K562 (cell line): ENCODE measurements around the gene RNF13. TPM values are rescaled to one million over a fixed set of nuclear protein-coding genes. Genes with fewer than 3 reads are reported as not detected.

Experiments
- CHD4 ChIP-seq: fragments of 200-600 bp; sonication (generic); IDR thresholded peaks from 3 replicates; pipeline ENCODE4 v1.6.1; 2012; ENCODE audit warnings: low read depth, mild to moderate bottlenecking, mixed read lengths, low read length, inconsistent platforms; ENCODE audit not compliant: insufficient read depth, insufficient replicate concordance, poor library complexity, severe bottlenecking
- GATA2 ChIP-seq: sonication (generic); formaldehyde crosslinking; IDR thresholded peaks from 2 replicates; pipeline ENCODE4 v1.4.0; 2020; ENCODE audit warnings: mild to moderate bottlenecking, missing genetic modification reagents
- HMGN3 ChIP-seq: IDR thresholded peaks from 2 replicates; pipeline ENCODE4 v1.6.1; 2011; ENCODE audit warnings: borderline replicate concordance, low read depth, mild to moderate bottlenecking, mixed read lengths, low read length; ENCODE audit not compliant: insufficient read length; ENCODE audit errors: extremely low read depth
- KAT2B ChIP-seq: IDR thresholded peaks from one replicate; pipeline ENCODE4 v1.6.1; 2012; ENCODE audit warnings: low read depth, mild to moderate bottlenecking, control low read depth, inconsistent platforms, low read length, moderate library complexity
- OTX1 ChIP-seq: fragments of 450-650 bp; formaldehyde crosslinking; IDR thresholded peaks from 2 replicates; pipeline ENCODE4 v1.4.0; 2022; ENCODE audit warnings: mild to moderate bottlenecking
- SREBF2 ChIP-seq: sonication (generic); formaldehyde crosslinking; IDR thresholded peaks from 2 replicates; pipeline ENCODE4 v1.4.0; 2020; ENCODE audit warnings: mild to moderate bottlenecking, missing genetic modification reagents
- ZNF431 ChIP-seq: sonication (generic); formaldehyde crosslinking; IDR thresholded peaks from 2 replicates; pipeline ENCODE4 v1.8.0; 2022; ENCODE audit warnings: mild to moderate bottlenecking, missing genetic modification reagents
- polyA plus RNA-seq, 8 experiments: library from polyadenylated mRNA; depleted of rRNA in 4 of 8; stranded (reverse) in 5 of 8; unstranded in 3 of 8; fragments of >200 nt; fragmentation: Nextera tagmentation in 2 of 8; fragmentation: Illumina TruSeq in 1 of 8; extraction: Ambion mirVana in 2 of 8; extraction: Trizol in 1 of 8; gene quantifications; 2 replicates each; pipeline versions ENCODE4 v1.2.1 to v1.2.3, GENCODE V29; 2011 to 2014; ENCODE audit warnings: inconsistent platforms in 1 of 8, missing spikeins in 1 of 8
- total RNA-seq, 7 experiments: library from RNA; depleted of rRNA in 6 of 7; stranded (reverse); fragments of >200 nt in 6 of 7; fragmentation: Illumina TruSeq in 2 of 7; extraction: Trizol in 2 of 7; gene quantifications; 2 replicates each; pipeline versions ENCODE4 v1.2.1 to v1.2.3, GENCODE V29; 2011 to 2021; ENCODE audit warnings: low replicate concordance in 1 of 7
- TF ChIP-seq, protein P1 (sequence below): sonication (generic); formaldehyde crosslinking; IDR thresholded peaks from 2 replicates; pipeline ENCODE4 v1.8.1; 2023; ENCODE audit warnings: missing genetic modification reagents, mild to moderate bottlenecking, borderline replicate concordance
- TF ChIP-seq, protein P2 (sequence below): fragments of 250-450 bp; sonication (Bioruptor Pico); IDR thresholded peaks from 2 replicates; pipeline ENCODE4 v1.5.0; 2021
- TF ChIP-seq, protein P3 (sequence below): fragments of 150-350 bp; conservative IDR thresholded peaks from 2 replicates; pipeline ENCODE4 v1.6.1; 2014; ENCODE audit warnings: low read length
- TF ChIP-seq, protein P4 (sequence below): IDR thresholded peaks from 2 replicates; pipeline ENCODE4 v1.6.1; 2016; ENCODE audit warnings: missing genetic modification characterization, missing compliant biosample characterization
- TF ChIP-seq, protein P5 (sequence below): sonication (generic); formaldehyde crosslinking; IDR thresholded peaks from 2 replicates; pipeline ENCODE4 v1.8.1; 2023; ENCODE audit warnings: mild to moderate bottlenecking, missing genetic modification reagents

RNF13 gene
- total and polyA plus RNA-seq, 9 of the 15 experiments (the other 6 are each of a cell fraction or from before 2014, with no cell fraction given) = 12.7 to 35.8 (median 18.9) TPM

DNA sequence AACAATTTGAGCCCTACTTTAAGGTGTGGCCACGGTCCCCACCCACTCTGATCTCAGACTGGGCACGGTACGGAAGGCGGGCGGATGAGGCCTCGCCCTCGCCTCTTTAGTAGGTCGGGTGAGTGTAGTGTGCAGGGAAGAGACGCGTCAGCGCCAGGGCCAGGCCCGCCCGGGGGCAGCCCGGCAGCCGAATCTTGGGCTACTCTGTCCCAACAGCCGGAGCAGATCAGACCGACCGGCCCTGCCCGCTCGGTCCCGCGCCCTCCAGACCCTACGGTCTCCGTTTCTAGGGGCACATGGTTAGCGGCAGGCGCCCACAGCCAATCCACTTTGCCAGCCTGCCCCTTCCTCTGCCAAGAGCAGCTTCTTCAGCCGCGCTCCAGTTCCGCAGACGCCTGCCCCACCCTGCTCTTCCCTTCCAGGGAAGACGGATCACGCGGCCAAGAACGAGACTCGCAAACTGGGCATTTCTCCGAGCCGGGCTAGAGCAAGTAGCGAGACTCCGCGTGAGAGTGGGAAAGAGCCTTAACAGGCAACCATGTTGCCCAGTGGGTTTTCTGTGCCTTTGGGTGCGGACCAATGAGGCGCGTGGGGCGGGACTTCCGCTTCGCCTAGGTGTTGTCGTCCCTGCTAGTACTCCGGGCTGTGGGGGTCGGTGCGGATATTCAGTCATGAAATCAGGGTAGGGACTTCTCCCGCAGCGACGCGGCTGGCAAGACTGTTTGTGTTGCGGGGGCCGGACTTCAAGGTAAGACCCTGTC, at the start of gene RNF13 (continued):
- TF ChIP-seq, protein P1, sequence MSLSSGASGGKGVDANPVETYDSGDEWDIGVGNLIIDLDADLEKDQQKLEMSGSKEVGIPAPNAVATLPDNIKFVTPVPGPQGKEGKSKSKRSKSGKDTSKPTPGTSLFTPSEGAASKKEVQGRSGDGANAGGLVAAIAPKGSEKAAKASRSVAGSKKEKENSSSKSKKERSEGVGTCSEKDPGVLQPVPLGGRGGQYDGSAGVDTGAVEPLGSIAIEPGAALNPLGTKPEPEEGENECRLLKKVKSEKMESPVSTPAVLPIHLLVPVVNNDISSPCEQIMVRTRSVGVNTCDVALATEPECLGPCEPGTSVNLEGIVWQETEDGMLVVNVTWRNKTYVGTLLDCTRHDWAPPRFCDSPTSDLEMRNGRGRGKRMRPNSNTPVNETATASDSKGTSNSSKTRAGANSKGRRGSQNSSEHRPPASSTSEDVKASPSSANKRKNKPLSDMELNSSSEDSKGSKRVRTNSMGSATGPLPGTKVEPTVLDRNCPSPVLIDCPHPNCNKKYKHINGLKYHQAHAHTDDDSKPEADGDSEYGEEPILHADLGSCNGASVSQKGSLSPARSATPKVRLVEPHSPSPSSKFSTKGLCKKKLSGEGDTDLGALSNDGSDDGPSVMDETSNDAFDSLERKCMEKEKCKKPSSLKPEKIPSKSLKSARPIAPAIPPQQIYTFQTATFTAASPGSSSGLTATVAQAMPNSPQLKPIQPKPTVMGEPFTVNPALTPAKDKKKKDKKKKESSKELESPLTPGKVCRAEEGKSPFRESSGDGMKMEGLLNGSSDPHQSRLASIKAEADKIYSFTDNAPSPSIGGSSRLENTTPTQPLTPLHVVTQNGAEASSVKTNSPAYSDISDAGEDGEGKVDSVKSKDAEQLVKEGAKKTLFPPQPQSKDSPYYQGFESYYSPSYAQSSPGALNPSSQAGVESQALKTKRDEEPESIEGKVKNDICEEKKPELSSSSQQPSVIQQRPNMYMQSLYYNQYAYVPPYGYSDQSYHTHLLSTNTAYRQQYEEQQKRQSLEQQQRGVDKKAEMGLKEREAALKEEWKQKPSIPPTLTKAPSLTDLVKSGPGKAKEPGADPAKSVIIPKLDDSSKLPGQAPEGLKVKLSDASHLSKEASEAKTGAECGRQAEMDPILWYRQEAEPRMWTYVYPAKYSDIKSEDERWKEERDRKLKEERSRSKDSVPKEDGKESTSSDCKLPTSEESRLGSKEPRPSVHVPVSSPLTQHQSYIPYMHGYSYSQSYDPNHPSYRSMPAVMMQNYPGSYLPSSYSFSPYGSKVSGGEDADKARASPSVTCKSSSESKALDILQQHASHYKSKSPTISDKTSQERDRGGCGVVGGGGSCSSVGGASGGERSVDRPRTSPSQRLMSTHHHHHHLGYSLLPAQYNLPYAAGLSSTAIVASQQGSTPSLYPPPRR (CRISPR knock-in tag) = no peak
- TF ChIP-seq HMGN3 (peak; percentile 24), OTX1 (CRISPR knock-in tag) (no peak), CHD4 (no peak), SREBF2 (CRISPR knock-in tag) (no peak), GATA2 (CRISPR knock-in tag) (no peak), KAT2B (no peak), ZNF431 (no peak)
- TF ChIP-seq, protein P2, sequence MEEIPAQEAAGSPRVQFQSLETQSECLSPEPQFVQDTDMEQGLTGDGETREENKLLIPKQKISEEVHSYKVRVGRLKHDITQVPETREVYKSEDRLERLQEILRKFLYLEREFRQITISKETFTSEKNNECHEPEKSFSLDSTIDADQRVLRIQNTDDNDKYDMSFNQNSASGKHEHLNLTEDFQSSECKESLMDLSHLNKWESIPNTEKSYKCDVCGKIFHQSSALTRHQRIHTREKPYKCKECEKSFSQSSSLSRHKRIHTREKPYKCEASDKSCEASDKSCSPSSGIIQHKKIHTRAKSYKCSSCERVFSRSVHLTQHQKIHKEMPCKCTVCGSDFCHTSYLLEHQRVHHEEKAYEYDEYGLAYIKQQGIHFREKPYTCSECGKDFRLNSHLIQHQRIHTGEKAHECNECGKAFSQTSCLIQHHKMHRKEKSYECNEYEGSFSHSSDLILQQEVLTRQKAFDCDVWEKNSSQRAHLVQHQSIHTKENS (CRISPR knock-in tag) = no peak
- TF ChIP-seq, protein P3, sequence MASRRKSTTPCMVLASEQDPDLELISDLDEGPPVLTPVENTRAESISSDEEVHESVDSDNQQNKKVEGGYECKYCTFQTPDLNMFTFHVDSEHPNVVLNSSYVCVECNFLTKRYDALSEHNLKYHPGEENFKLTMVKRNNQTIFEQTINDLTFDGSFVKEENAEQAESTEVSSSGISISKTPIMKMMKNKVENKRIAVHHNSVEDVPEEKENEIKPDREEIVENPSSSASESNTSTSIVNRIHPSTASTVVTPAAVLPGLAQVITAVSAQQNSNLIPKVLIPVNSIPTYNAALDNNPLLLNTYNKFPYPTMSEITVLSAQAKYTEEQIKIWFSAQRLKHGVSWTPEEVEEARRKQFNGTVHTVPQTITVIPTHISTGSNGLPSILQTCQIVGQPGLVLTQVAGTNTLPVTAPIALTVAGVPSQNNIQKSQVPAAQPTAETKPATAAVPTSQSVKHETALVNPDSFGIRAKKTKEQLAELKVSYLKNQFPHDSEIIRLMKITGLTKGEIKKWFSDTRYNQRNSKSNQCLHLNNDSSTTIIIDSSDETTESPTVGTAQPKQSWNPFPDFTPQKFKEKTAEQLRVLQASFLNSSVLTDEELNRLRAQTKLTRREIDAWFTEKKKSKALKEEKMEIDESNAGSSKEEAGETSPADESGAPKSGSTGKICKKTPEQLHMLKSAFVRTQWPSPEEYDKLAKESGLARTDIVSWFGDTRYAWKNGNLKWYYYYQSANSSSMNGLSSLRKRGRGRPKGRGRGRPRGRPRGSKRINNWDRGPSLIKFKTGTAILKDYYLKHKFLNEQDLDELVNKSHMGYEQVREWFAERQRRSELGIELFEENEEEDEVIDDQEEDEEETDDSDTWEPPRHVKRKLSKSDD = no peak
- TF ChIP-seq, protein P4, sequence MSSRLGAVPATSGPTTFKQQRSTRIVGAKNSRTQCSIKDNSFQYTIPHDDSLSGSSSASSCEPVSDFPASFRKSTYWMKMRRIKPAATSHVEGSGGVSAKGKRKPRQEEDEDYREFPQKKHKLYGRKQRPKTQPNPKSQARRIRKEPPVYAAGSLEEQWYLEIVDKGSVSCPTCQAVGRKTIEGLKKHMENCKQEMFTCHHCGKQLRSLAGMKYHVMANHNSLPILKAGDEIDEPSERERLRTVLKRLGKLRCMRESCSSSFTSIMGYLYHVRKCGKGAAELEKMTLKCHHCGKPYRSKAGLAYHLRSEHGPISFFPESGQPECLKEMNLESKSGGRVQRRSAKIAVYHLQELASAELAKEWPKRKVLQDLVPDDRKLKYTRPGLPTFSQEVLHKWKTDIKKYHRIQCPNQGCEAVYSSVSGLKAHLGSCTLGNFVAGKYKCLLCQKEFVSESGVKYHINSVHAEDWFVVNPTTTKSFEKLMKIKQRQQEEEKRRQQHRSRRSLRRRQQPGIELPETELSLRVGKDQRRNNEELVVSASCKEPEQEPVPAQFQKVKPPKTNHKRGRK (tag) = no peak
- TF ChIP-seq, protein P5, sequence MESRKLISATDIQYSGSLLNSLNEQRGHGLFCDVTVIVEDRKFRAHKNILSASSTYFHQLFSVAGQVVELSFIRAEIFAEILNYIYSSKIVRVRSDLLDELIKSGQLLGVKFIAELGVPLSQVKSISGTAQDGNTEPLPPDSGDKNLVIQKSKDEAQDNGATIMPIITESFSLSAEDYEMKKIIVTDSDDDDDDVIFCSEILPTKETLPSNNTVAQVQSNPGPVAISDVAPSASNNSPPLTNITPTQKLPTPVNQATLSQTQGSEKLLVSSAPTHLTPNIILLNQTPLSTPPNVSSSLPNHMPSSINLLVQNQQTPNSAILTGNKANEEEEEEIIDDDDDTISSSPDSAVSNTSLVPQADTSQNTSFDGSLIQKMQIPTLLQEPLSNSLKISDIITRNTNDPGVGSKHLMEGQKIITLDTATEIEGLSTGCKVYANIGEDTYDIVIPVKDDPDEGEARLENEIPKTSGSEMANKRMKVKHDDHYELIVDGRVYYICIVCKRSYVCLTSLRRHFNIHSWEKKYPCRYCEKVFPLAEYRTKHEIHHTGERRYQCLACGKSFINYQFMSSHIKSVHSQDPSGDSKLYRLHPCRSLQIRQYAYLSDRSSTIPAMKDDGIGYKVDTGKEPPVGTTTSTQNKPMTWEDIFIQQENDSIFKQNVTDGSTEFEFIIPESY (CRISPR knock-in tag) = peak; percentile 96
